Liver (tissue), 9 donors: ENCODE results near the gene NAGPA. TPM values are rescaled to one million over a fixed set of nuclear protein-coding genes. Genes with fewer than 3 reads are reported as not detected.
A peak's percentile ranks its signal among the peaks of the same experiment; 100 is the strongest.

Experiments
- DNase-seq: peaks from one replicate; pipeline ENCODE4 v3.0.0-alpha.2; 2017; ENCODE audit warnings: low spot score
- H3K27ac ChIP-seq, 2 donors: one replicate each; pipeline ENCODE4 v1.7.0; 2013; ENCODE audit warnings: inconsistent platforms in 2 of 2, low read length in 2 of 2, control low read depth in 1 of 2, low read depth in 1 of 2, mild to moderate bottlenecking in 1 of 2
- H3K27me3 ChIP-seq, 4 donors: one replicate each; pipeline versions ENCODE4 v1.6.1 to v1.7.0; 2013; ENCODE audit warnings: low read length in 3 of 4, inconsistent platforms in 1 of 4, mild to moderate bottlenecking in 1 of 4, moderate library complexity in 1 of 4; ENCODE audit not compliant: control insufficient read depth in 4 of 4, insufficient read depth in 4 of 4
- H3K36me3 ChIP-seq, 4 donors: one replicate each; pipeline versions ENCODE4 v1.6.1 to v1.7.0; 2013; ENCODE audit warnings: low read length in 3 of 4, mild to moderate bottlenecking in 3 of 4, low read depth in 1 of 4, moderate library complexity in 1 of 4; ENCODE audit not compliant: control insufficient read depth in 4 of 4, insufficient read depth in 3 of 4
- H3K4me1 ChIP-seq, 4 donors: one replicate each; pipeline versions ENCODE4 v1.6.1 to v1.7.0; 2013; ENCODE audit warnings: low read length in 3 of 4, mild to moderate bottlenecking in 3 of 4, moderate library complexity in 1 of 4; ENCODE audit not compliant: control insufficient read depth in 4 of 4, insufficient read depth in 4 of 4
- H3K4me3 ChIP-seq, 3 donors: one replicate each; pipeline versions ENCODE4 v1.6.1 to v1.7.0; 2013; ENCODE audit warnings: low read length in 3 of 3, control low read depth in 1 of 3, low read depth in 1 of 3, mild to moderate bottlenecking in 1 of 3
- H3K9ac ChIP-seq, 2 donors: one replicate each; pipeline ENCODE4 v1.7.0; 2013; ENCODE audit warnings: low read length in 2 of 2, mild to moderate bottlenecking in 2 of 2, moderate library complexity in 2 of 2, control low read depth in 1 of 2, low read depth in 1 of 2
- H3K9me3 ChIP-seq, 4 donors: one replicate each; pipeline versions ENCODE4 v1.6.1 to v1.7.0; 2013; ENCODE audit warnings: low read length in 3 of 4; ENCODE audit not compliant: control insufficient read depth in 4 of 4
- EGR1 ChIP-seq, 2 donors: IDR thresholded peaks; 2 replicates each; pipeline ENCODE4 v1.6.1; 2016 to 2018; ENCODE audit warnings: antibody characterized with exemption in 2 of 2, low read depth in 2 of 2
- FOXA1 ChIP-seq: IDR thresholded peaks from 2 replicates; pipeline ENCODE4 v1.6.1; 2016; ENCODE audit warnings: antibody characterized with exemption
- FOXA2 ChIP-seq: IDR thresholded peaks from 2 replicates; pipeline ENCODE4 v1.6.1; 2016; ENCODE audit warnings: antibody characterized with exemption
- GABPA ChIP-seq, 2 donors: IDR thresholded peaks in 1 of 2; conservative IDR thresholded peaks in 1 of 2; 2 replicates each; pipeline ENCODE4 v1.6.1; 2016; ENCODE audit warnings: antibody characterized with exemption in 2 of 2, mild to moderate bottlenecking in 1 of 2, moderate library complexity in 1 of 2
- HNF4A ChIP-seq, 2 donors: conservative IDR thresholded peaks; 2 replicates each; pipeline ENCODE4 v1.6.1; 2016; ENCODE audit warnings: antibody characterized with exemption in 2 of 2, mild to moderate bottlenecking in 2 of 2
- HNF4G ChIP-seq: IDR thresholded peaks from 2 replicates; pipeline ENCODE4 v1.6.1; 2016; ENCODE audit warnings: antibody characterized with exemption
- JUND ChIP-seq, 2 donors: IDR thresholded peaks; 2 replicates each; pipeline ENCODE4 v1.6.1; 2016; ENCODE audit warnings: antibody characterized with exemption in 2 of 2
- NR2F2 ChIP-seq: IDR thresholded peaks from 2 replicates; pipeline ENCODE4 v1.6.1; 2016; ENCODE audit warnings: antibody characterized with exemption
- RAD21 ChIP-seq, 2 donors: IDR thresholded peaks; 2 replicates each; pipeline ENCODE4 v1.6.1; 2016; ENCODE audit warnings: antibody characterized with exemption in 2 of 2, mild to moderate bottlenecking in 2 of 2
- RXRA ChIP-seq, 2 donors: IDR thresholded peaks; 2 replicates each; pipeline ENCODE4 v1.6.1; 2017 to 2018; ENCODE audit warnings: antibody characterized with exemption in 2 of 2, mild to moderate bottlenecking in 1 of 2
- SP1 ChIP-seq: IDR thresholded peaks from 2 replicates; pipeline ENCODE4 v1.6.1; 2018; ENCODE audit warnings: antibody characterized with exemption, mild to moderate bottlenecking
- TAF1 ChIP-seq: conservative IDR thresholded peaks from 2 replicates; pipeline ENCODE4 v1.6.1; 2016; ENCODE audit warnings: antibody characterized with exemption, mild to moderate bottlenecking
- YY1 ChIP-seq: IDR thresholded peaks from 2 replicates; pipeline ENCODE4 v1.6.1; 2016; ENCODE audit warnings: antibody characterized with exemption, mild to moderate bottlenecking
- WGBS: extraction: QIAGEN DNeasy Blood & Tissue Kit; methylation state at CpG from one replicate; pipeline ENCODE4 v1.1.7; 2013; 5-methylcytosine and 5-hydroxymethylcytosine counted together
- polyA plus RNA-seq, 2 donors: library from polyadenylated mRNA; stranded (reverse) in 1 of 2; unstranded in 1 of 2; fragments of 200-250 nt in 1 of 2; fragments of >200 nt in 1 of 2; fragmentation: Nextera tagmentation in 1 of 2; extraction: Ambion mirVana in 1 of 2; gene quantifications; one replicate each; pipeline versions ENCODE4 v1.2.1 to v1.2.3, GENCODE V29; 2013 to 2015
- total RNA-seq, 2 donors: library from RNA; depleted of rRNA; stranded (reverse); fragments of >200 nt; gene quantifications; one replicate each; pipeline ENCODE4 v1.2.3, GENCODE V29; 2014
- TF ChIP-seq, protein P1 (sequence below): IDR thresholded peaks from 2 replicates; pipeline ENCODE4 v1.6.1; 2016; ENCODE audit warnings: antibody characterized with exemption, mild to moderate bottlenecking
- TF ChIP-seq, protein P2 (sequence below): IDR thresholded peaks from 2 replicates; pipeline ENCODE4 v1.6.1; 2016; ENCODE audit warnings: antibody characterized with exemption
- TF ChIP-seq, protein P3 (sequence below): IDR thresholded peaks from 2 replicates; pipeline ENCODE4 v1.6.1; 2016; ENCODE audit warnings: antibody characterized with exemption
- TF ChIP-seq, protein P4 (sequence below): IDR thresholded peaks from 2 replicates; pipeline ENCODE4 v1.6.1; 2016; ENCODE audit warnings: antibody characterized with exemption
- TF ChIP-seq, protein P5 (sequence below): fragments of 150-350 bp; IDR thresholded peaks from 2 replicates; pipeline ENCODE4 v1.5.1; 2017; ENCODE audit warnings: improper control_type of control experiment, low read depth, low read length; ENCODE audit not compliant: missing input control
- donor health status: healthy.
- donor health status: healthy.
- donor health status: healthy.
- donor health status: healthy.
- donor health status: healthy.

The NAGPA gene
- total and polyA plus RNA-seq, 4 donors: 5.4 to 13.4 (median 10.7) TPM

DNA sequence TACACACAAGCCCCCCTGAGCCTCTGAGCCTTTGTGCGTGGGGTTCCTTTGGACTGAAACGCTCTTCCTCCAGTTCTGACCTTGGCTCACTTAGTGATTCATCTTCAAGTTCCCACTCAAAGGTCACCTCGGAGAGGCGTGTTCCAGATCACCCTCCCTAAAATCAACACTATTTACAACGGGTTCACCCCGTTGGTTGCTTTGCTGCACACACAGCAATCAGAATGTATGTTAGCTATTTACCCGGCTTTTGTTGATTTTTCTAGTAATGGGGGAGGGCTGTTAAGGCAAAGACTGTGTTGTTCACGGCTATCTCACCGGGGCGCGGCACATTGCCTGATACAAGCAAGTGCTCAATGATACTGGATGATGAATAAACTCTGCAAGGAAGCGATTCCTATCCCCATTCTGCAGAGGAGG is 977 bp downstream of the NAGPA start:
- no peak for DNase-seq
- H3K27ac ChIP-seq: no peak overlapping the region

More for the DNA sequence above, 977 bp downstream of the NAGPA start:
- H3K4me3 ChIP-seq: peak overlapping the region; percentile 68 to 87 (median 73)
- no peaks in the 10 kb centered on the region for H3K27me3 ChIP-seq
- H3K4me1 ChIP-seq: peaks cover 3 to 18% (median 16%) of the 10 kb centered on the region in 4 donors
- peak overlapping the region in 1 of 2 donors; percentile 58 for H3K9ac ChIP-seq
- peaks cover 0 to 3% (median 1%) of the 10 kb centered on the region in 4 donors for H3K36me3 ChIP-seq
- TF ChIP-seq JUND (IDR thresholded peaks at IDR 0.05) (no peak), RXRA (IDR thresholded peaks at IDR 0.05) (no peak), TAF1 (no peak), NR2F2 (no peak), EGR1 (IDR thresholded peaks at IDR 0.05; ENCODE audit: low read depth in 2 of 2) (no peak), HNF4G (no peak), RAD21 (IDR thresholded peaks at IDR 0.05) (no peak), SP1 (no peak), YY1 (no peak), HNF4A (conservative IDR thresholded peaks at IDR 0.05) (no peak), FOXA2 (no peak), GABPA (IDR thresholded peaks at IDR 0.05 in 1 of 2, conservative IDR thresholded peaks at IDR 0.05 in 1 of 2) (no peak), FOXA1 (no peak)
- TF ChIP-seq, protein P1, sequence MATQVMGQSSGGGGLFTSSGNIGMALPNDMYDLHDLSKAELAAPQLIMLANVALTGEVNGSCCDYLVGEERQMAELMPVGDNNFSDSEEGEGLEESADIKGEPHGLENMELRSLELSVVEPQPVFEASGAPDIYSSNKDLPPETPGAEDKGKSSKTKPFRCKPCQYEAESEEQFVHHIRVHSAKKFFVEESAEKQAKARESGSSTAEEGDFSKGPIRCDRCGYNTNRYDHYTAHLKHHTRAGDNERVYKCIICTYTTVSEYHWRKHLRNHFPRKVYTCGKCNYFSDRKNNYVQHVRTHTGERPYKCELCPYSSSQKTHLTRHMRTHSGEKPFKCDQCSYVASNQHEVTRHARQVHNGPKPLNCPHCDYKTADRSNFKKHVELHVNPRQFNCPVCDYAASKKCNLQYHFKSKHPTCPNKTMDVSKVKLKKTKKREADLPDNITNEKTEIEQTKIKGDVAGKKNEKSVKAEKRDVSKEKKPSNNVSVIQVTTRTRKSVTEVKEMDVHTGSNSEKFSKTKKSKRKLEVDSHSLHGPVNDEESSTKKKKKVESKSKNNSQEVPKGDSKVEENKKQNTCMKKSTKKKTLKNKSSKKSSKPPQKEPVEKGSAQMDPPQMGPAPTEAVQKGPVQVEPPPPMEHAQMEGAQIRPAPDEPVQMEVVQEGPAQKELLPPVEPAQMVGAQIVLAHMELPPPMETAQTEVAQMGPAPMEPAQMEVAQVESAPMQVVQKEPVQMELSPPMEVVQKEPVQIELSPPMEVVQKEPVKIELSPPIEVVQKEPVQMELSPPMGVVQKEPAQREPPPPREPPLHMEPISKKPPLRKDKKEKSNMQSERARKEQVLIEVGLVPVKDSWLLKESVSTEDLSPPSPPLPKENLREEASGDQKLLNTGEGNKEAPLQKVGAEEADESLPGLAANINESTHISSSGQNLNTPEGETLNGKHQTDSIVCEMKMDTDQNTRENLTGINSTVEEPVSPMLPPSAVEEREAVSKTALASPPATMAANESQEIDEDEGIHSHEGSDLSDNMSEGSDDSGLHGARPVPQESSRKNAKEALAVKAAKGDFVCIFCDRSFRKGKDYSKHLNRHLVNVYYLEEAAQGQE: no peak
- TF ChIP-seq, protein P2, sequence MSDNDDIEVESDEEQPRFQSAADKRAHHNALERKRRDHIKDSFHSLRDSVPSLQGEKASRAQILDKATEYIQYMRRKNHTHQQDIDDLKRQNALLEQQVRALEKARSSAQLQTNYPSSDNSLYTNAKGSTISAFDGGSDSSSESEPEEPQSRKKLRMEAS: no peak
- TF ChIP-seq, protein P3, sequence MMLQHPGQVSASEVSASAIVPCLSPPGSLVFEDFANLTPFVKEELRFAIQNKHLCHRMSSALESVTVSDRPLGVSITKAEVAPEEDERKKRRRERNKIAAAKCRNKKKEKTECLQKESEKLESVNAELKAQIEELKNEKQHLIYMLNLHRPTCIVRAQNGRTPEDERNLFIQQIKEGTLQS: no peak
- TF ChIP-seq, protein P4, sequence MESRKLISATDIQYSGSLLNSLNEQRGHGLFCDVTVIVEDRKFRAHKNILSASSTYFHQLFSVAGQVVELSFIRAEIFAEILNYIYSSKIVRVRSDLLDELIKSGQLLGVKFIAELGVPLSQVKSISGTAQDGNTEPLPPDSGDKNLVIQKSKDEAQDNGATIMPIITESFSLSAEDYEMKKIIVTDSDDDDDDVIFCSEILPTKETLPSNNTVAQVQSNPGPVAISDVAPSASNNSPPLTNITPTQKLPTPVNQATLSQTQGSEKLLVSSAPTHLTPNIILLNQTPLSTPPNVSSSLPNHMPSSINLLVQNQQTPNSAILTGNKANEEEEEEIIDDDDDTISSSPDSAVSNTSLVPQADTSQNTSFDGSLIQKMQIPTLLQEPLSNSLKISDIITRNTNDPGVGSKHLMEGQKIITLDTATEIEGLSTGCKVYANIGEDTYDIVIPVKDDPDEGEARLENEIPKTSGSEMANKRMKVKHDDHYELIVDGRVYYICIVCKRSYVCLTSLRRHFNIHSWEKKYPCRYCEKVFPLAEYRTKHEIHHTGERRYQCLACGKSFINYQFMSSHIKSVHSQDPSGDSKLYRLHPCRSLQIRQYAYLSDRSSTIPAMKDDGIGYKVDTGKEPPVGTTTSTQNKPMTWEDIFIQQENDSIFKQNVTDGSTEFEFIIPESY: no peak
- TF ChIP-seq, protein P5, sequence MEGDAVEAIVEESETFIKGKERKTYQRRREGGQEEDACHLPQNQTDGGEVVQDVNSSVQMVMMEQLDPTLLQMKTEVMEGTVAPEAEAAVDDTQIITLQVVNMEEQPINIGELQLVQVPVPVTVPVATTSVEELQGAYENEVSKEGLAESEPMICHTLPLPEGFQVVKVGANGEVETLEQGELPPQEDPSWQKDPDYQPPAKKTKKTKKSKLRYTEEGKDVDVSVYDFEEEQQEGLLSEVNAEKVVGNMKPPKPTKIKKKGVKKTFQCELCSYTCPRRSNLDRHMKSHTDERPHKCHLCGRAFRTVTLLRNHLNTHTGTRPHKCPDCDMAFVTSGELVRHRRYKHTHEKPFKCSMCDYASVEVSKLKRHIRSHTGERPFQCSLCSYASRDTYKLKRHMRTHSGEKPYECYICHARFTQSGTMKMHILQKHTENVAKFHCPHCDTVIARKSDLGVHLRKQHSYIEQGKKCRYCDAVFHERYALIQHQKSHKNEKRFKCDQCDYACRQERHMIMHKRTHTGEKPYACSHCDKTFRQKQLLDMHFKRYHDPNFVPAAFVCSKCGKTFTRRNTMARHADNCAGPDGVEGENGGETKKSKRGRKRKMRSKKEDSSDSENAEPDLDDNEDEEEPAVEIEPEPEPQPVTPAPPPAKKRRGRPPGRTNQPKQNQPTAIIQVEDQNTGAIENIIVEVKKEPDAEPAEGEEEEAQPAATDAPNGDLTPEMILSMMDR: no peak
- no peaks in the 10 kb centered on the region for H3K9me3 ChIP-seq
- 17% methylated on average over 12 of the region's 12 CpGs for WGBS
